NCI-H526 (cell line): ENCODE measurements around the gene FOXD4L4.
"Not testable (repeated sequence)": the region's sequence is repeated elsewhere in the genome, so short reads cannot be mapped to it uniquely, and the experiment has no call there.

Experiments
- DNase-seq, 2 experiments: peaks; one replicate each; lab custom pipeline; 2025; lab: John Stamatoyannopoulos, UW

The FOXD4L4 gene

DNA sequence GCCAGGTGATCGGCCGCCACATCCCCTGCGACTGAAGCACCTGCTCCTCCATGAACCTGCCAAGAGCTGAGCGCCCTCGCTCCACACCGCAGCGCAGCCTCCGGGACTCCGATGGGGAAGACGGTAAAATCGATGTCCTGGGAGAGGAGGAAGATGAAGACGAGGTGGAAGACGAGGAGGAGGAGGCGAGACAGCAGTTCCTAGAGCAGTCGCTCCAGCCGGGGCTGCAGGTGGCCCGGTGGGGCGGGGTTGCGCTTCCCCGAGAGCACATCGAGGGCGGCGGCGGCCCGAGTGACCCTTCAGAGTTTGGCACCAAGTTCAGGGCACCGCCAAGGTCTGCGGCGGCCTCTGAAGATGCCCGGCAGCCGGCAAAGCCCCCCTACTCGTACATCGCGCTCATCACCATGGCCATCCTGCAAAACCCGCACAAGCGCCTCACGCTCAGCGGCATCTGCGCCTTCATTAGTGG, at the start of gene FOXD4L4:
FOXD4L4 (plus strand) TSS at position 51 of the 469 bp plus-strand sequence; CDS start at position 51, 0 bp downstream.
- DNase-seq, result not testable (repeated sequence)

DNA sequence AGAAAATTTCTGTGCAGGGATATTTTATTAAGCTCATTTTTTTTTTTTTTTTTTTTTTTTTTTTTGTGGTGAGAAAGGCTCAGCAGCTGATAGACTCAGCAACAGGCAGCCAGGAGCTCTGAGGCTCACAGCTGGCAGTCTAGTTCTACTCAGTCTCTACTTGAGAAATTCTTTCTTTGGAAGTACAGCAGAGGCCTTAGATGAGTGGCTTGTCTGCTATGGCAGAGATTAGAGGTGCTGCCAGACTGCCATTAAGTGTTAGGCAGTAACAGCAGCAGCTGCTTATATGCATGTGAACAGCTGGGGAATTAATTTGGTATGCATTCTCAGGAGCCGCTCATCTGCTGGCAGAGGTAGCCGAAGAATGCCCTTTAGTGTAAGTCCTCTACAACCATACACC, 33.4 kb upstream of the FOXD4L4 start:
- DNase-seq, result not testable (repeated sequence)

DNA sequence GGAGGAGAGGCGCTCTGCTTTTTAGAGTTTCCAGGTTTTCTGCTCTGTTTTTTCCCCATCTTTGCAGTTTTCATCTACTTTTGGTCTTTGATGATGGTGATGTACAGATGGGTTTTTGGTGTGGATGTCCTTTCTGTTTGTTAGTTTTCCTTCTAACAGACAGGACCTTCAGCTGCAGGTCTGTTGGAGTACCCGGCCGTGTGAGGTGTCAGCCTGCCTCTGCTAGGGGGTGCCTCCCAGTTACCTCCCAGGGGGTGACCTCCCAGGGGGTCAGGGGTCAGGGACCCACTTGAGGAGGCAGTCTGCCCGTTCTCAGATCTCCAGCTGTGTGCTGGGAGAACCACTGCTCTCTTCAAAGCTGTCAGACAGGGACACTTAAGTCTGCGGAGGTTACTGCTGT, 22.5 kb upstream of the FOXD4L4 start:
- not testable (repeated sequence) for DNase-seq

DNA sequence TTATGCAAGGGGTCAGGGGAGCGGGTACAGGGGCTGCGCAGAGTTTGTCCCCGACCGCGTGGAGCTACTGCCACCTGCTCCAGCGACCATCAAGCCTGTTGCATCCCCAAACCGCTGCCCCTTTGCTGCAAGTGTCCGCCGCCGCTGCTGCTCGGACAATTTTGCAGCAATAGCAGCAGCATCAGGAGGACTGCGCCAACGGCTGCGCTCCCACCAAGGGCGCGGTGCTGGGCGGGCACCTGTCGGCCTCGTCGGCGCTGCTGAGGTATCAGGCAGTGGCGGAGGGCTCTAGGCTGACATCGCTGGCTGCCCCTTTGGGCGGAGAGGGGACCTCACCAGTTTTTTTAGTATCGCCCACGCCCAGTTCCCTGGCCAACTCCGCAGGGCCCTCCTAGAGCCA, 1.2 kb downstream of the FOXD4L4 start:
- not testable (repeated sequence) for DNase-seq
